H1 (cell line): ENCODE results near the gene SERPINA6. TPM values are rescaled to one million over a fixed set of nuclear protein-coding genes. Genes with fewer than 3 reads are reported as not detected.

Source experiments
- ASH2L ChIP-seq: fragments of 200-600, 300-600 bp; sonication (generic); IDR thresholded peaks from one replicate; pipeline ENCODE4 v1.7.1; 2017; ENCODE audit warnings: low read length
- CHD7 ChIP-seq: fragments of 300-600 bp; sonication (generic); IDR thresholded peaks from 2 replicates; pipeline ENCODE4 v1.7.1; 2012; ENCODE audit warnings: low read length, moderate library complexity, mild to moderate bottlenecking, inconsistent platforms; ENCODE audit not compliant: insufficient replicate concordance
- HDAC2 ChIP-seq, 2 experiments: fragments of 300-600 bp in 1 of 2; sonication (generic) in 1 of 2; IDR thresholded peaks; 2 replicates each; pipeline ENCODE4 v1.6.1; 2011 to 2012; ENCODE audit warnings: low read depth in 2 of 2, low read length in 2 of 2, mild to moderate bottlenecking in 2 of 2, moderate library complexity in 2 of 2, borderline replicate concordance in 1 of 2, inconsistent platforms in 1 of 2
- KDM5A ChIP-seq: fragments of 200-600 bp; IDR thresholded peaks from 2 replicates; pipeline ENCODE4 v1.7.1; 2012; ENCODE audit warnings: mild to moderate bottlenecking, low read length, inconsistent platforms, mixed read lengths
- POLR2AphosphoS5 ChIP-seq: IDR thresholded peaks from 2 replicates; pipeline ENCODE4 v1.6.1; 2011; ENCODE audit warnings: low read depth, low read length
- RAD21 ChIP-seq, 2 experiments: IDR thresholded peaks in 1 of 2; conservative IDR thresholded peaks in 1 of 2; 2 replicates each; pipeline ENCODE4 v1.6.1; 2011; ENCODE audit warnings: low read depth in 2 of 2, low read length in 2 of 2, improper control_type of control experiment in 1 of 2, inconsistent platforms in 1 of 2, mild to moderate bottlenecking in 1 of 2, moderate library complexity in 1 of 2
- RBBP5 ChIP-seq: IDR thresholded peaks from 2 replicates; pipeline ENCODE4 v1.7.1; 2012; ENCODE audit warnings: low read depth, mild to moderate bottlenecking, inconsistent platforms, low read length, moderate library complexity, borderline replicate concordance
- RNF2 ChIP-seq: fragments of 200-900, 300-1000 bp; sonication (generic); IDR thresholded peaks from 2 replicates; pipeline ENCODE4 v1.7.1; 2016; ENCODE audit warnings: borderline replicate concordance, low read depth, mild to moderate bottlenecking, antibody characterized with exemption, low read length; ENCODE audit not compliant: poor library complexity, severe bottlenecking; ENCODE audit errors: missing control alignments
- SAP30 ChIP-seq: fragments of 300-600 bp; sonication (generic); IDR thresholded peaks from 2 replicates; pipeline ENCODE4 v1.7.1; 2012; ENCODE audit warnings: low read length, moderate library complexity, mild to moderate bottlenecking, inconsistent platforms; ENCODE audit not compliant: insufficient read depth, insufficient replicate concordance
- polyA plus RNA-seq, 7 experiments: library from polyadenylated mRNA; depleted of rRNA in 3 of 7; stranded (reverse) in 5 of 7; unstranded in 2 of 7; fragments of >200 nt in 5 of 7; fragments of 200-250 nt in 2 of 7; gene quantifications; 1 replicate in 5 of 7; 2 replicates in 1 of 7; 4 replicates in 1 of 7; pipeline versions ENCODE4 v1.2.1 to v1.2.3, GENCODE V29; 2011 to 2013; ENCODE audit warnings: missing spikeins in 2 of 7, mixed read lengths in 2 of 7
- total RNA-seq: library from RNA; stranded (reverse); fragmentation: NEBNext Ultra II Directional; extraction: Animal tissue kit (Norgen Biotek cat#: 25700); gene quantifications from 2 replicates; pipeline ENCODE4 v1.2.1, GENCODE V29; 2021

Gene SERPINA6
- total and polyA plus RNA-seq, 2 of the 8 experiments (the other 6 are each of a cell fraction or from before 2014, with no cell fraction given) = not detected

- TF ChIP-seq CHD7 (no peak), POLR2AphosphoS5 (no peak), HDAC2 (IDR thresholded peaks at IDR 0.05; ENCODE audit: borderline replicate concordance in 1 of 2, low read depth in 2 of 2, low read length in 2 of 2) (no peak), RAD21 (IDR thresholded peaks at IDR 0.05 in 1 of 2, conservative IDR thresholded peaks at IDR 0.05 in 1 of 2; ENCODE audit: low read depth in 2 of 2, low read length in 2 of 2) (no peak), ASH2L (no peak), RBBP5 (no peak), RNF2 (no peak), KDM5A (no peak), SAP30 (no peak)
Measured at GRCh38 chr14:94291906-94292525, 31.1 kb downstream of the SERPINA6 start (continued).
